GM23248 (cell line): ENCODE results near the gene CLINT1. TPM values are rescaled to one million over a fixed set of nuclear protein-coding genes. Genes with fewer than 3 reads are reported as not detected.

Experiments
- DNase-seq: peaks from one replicate; pipeline ENCODE4 v3.0.0-alpha.2; 2015
- H2AFZ ChIP-seq: fragments of 200-600 bp; sonication (generic); 2 replicates; pipeline ENCODE4 v1.6.1; 2016; ENCODE audit warnings: antibody characterized with exemption
- H3F3A ChIP-seq: fragments of 200-600 bp; sonication (generic); 2 replicates; pipeline ENCODE4 v1.6.1; 2016; ENCODE audit warnings: mild to moderate bottlenecking, antibody characterized with exemption, mixed run types; ENCODE audit not compliant: insufficient read depth
- H3K27ac ChIP-seq: fragments of 200-600 bp; sonication (generic); 2 replicates; pipeline ENCODE4 v1.5.1; 2016; ENCODE audit warnings: mild to moderate bottlenecking
- H3K27me3 ChIP-seq: fragments of 200-600 bp; sonication (generic); replicated peaks from 2 replicates; pipeline ENCODE4 v1.6.1; 2016; ENCODE audit warnings: mild to moderate bottlenecking; ENCODE audit not compliant: insufficient read depth
- H3K36me3 ChIP-seq: fragments of 200-600 bp; sonication (generic); 2 replicates; pipeline ENCODE4 v1.6.1; 2016; ENCODE audit warnings: low read depth, mild to moderate bottlenecking
- H3K4me1 ChIP-seq: fragments of 200-600 bp; sonication (generic); 2 replicates; pipeline ENCODE4 v1.6.1; 2016; ENCODE audit warnings: mild to moderate bottlenecking; ENCODE audit not compliant: insufficient read depth
- H3K4me2 ChIP-seq: fragments of 200-600 bp; sonication (generic); one replicate; pipeline ENCODE4 v1.6.1; 2016; ENCODE audit warnings: mild to moderate bottlenecking; ENCODE audit not compliant: unreplicated experiment
- H3K4me3 ChIP-seq: fragments of 200-600 bp; sonication (generic); 2 replicates; pipeline ENCODE4 v1.5.1; 2016; ENCODE audit warnings: mild to moderate bottlenecking
- H3K79me2 ChIP-seq: fragments of 200-600 bp; sonication (generic); 2 replicates; pipeline ENCODE4 v1.6.1; 2016; ENCODE audit warnings: mild to moderate bottlenecking; ENCODE audit not compliant: insufficient read depth
- H3K9ac ChIP-seq: fragments of 200-600 bp; sonication (generic); 2 replicates; pipeline ENCODE4 v1.6.1; 2016; ENCODE audit warnings: mild to moderate bottlenecking
- H3K9me2 ChIP-seq: fragments of 200-600 bp; sonication (generic); 2 replicates; pipeline ENCODE4 v1.6.1; 2016; ENCODE audit warnings: mixed run types, mild to moderate bottlenecking, moderate library complexity; ENCODE audit not compliant: insufficient read depth
- H3K9me3 ChIP-seq: fragments of 200-600 bp; sonication (generic); one replicate; pipeline ENCODE4 v1.6.1; 2017; ENCODE audit warnings: low read depth
- H4K20me1 ChIP-seq: fragments of 200-600 bp; sonication (generic); 2 replicates; pipeline ENCODE4 v1.6.0; 2016; ENCODE audit not compliant: insufficient read depth
- EZH2 ChIP-seq: fragments of 200-600 bp; sonication (generic); IDR thresholded peaks from 2 replicates; pipeline ENCODE4 v1.6.1; 2018; ENCODE audit warnings: antibody characterized with exemption, mild to moderate bottlenecking; ENCODE audit not compliant: insufficient read depth, poor library complexity, severe bottlenecking
- EZH2phosphoT487 ChIP-seq: fragments of 200-600 bp; sonication (generic); IDR thresholded peaks from 2 replicates; pipeline ENCODE4 v1.6.1; 2018; ENCODE audit warnings: antibody characterized with exemption, moderate library complexity, mild to moderate bottlenecking, low read depth; ENCODE audit not compliant: insufficient read depth
- WGBS, 2 experiments: methylation state at CpG; one replicate each; pipeline ENCODE4 v1.1.6; 2015 to 2017; ENCODE audit warnings: low lambda C conversion rate in 2 of 2, low coverage in 1 of 2; ENCODE audit errors: missing lambda C conversion rate in 2 of 2; 5-methylcytosine and 5-hydroxymethylcytosine counted together
- in situ Hi-C: fragments of 300-500 bp; cut with MboI; formaldehyde crosslinking; loops from 2 replicates; pipeline ENCODE4 v1.15.0; 2020
- polyA plus RNA-seq: library from polyadenylated mRNA; unstranded; fragments of >200 nt; fragmentation: Nextera tagmentation; extraction: Ambion mirVana; gene quantifications from 2 replicates; pipeline ENCODE4 v1.2.1, GENCODE V29; 2016
- total RNA-seq: library from RNA; depleted of rRNA; stranded (reverse); fragments of >200 nt; shearing (Covaris generic); gene quantifications from 2 replicates; pipeline ENCODE4 v1.2.3, GENCODE V29; 2014

The CLINT1 gene
- total and polyA plus RNA-seq, 2 experiments from 2014 or later = 56.1 to 68.4 TPM

DNA sequence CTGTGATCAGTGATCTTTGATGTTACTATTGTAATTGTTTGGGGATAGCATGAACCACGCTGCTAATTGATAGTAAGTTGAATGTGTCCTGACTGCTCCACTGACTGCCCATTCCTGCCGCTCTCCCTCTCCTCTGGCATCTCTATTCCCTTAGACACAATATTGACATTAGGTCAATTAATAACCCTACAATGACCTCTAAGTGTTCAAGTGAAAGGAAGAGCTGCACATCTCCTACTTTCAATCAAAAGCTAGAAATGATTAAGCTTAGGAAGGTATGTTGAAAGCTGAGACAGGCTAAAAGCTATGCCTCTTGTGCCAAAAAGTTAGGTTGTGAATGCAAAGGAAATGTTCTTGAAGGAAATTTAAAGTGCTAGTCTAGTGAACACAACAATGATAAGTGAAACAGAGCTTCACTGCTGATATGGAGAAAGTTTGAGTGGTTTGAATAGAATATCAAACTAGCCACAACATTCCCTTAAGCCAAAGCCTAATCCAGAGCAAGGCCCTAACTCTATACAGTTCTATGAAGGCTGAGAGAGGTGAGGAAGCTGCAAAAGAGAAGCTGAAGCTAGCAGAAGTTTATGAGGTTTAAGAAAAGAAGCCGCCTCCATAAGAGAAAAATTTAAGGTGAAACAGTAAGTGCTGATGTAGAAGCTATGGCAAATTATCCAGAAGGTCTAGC, 12.9 kb downstream of the CLINT1 start:
- 93 to 97% methylated on average over 3 of the region's 3 CpGs for WGBS, 2 experiments
- Histone ChIP-seq H3K4me2 (no peak overlapping the region), H2AFZ (no peak overlapping the region), H3K27ac (no peak overlapping the region), H3K4me1 (no peaks in the 10 kb centered on the region), H4K20me1 (peaks cover 38% of the 10 kb centered on the region), H3K36me3 (peaks cover 14% of the 10 kb centered on the region), H3K9ac (no peak overlapping the region), H3K9me2 (no peaks in the 10 kb centered on the region), H3K79me2 (peaks cover 100% of the 10 kb centered on the region), H3K27me3 (no peaks in the 10 kb centered on the region), H3K9me3 (no peaks in the 10 kb centered on the region), H3F3A (no peaks in the 10 kb centered on the region), H3K4me3 (no peak overlapping the region)
- in situ Hi-C loops = no loop called here
- DNase-seq = no peak
- no peak for TF ChIP-seq EZH2phosphoT487
- TF ChIP-seq EZH2 = no peak

DNA sequence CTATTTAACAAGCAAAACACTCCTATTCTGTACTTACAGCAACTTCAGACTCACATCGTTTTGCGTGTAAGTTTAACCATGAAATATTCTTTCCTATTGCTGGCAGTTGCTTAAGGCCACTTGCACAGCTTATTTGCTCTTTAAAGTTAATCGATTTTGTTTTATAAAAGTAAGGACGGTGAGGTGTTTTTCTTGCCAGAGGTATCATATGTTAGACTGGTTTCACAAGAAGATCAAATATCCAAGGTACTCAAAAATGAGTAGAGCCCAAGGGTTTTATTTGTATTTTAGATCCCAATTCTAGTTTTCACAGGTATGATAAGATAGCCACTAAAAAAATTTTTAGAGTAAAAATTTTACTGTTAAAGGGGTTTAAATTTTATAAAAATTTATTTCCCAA, 16.2 kb downstream of the CLINT1 start:
- Histone ChIP-seq H3K4me1 (no peaks in the 10 kb centered on the region), H3K9me3 (no peaks in the 10 kb centered on the region), H3K27me3 (no peaks in the 10 kb centered on the region), H2AFZ (no peak overlapping the region), H3K9ac (no peak overlapping the region), H3K4me3 (no peak overlapping the region), H3K79me2 (peaks cover 100% of the 10 kb centered on the region), H3K4me2 (no peak overlapping the region), H3K27ac (no peak overlapping the region), H4K20me1 (peaks cover 23% of the 10 kb centered on the region), H3K9me2 (no peaks in the 10 kb centered on the region), H3K36me3 (peaks cover 14% of the 10 kb centered on the region), H3F3A (0 out of 2 replicates have a peak, but pooled peaks cover 5% of the 10 kb centered on the region)
- no peak for DNase-seq
- 85 to 88% methylated on average over 4 of the region's 4 CpGs for WGBS, 2 experiments
- in situ Hi-C loops = no loop called here
- no peak for TF ChIP-seq EZH2
- TF ChIP-seq EZH2phosphoT487 = no peak

DNA sequence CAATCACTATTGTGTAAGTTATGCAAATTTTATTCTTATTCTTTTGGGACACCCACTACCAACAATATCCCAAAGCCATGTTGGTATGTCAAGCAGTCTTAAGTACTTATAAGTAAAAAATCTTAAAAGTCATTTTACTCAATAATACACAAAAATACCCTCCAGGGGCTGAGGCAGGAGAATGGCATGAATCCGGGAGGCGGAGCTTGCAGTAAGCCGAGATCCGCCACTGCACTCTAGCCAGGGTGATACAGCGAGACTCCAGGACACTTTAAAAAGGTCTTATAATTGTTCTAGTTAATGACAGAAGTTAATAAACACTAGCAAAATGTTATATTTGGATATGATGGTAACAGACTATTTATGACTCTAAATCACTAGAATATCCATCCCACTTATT, 16.8 kb downstream of the CLINT1 start:
- H2AFZ ChIP-seq = no peak overlapping the region
- H3K27ac ChIP-seq = no peak overlapping the region
- in situ Hi-C loops = no loop called here
- DNase-seq = no peak
- H3K4me2 ChIP-seq = no peak overlapping the region
- H3K9me3 ChIP-seq = no peaks in the 10 kb centered on the region
- no peak overlapping the region for H3K9ac ChIP-seq
- TF ChIP-seq EZH2phosphoT487 = no peak
- no peak for TF ChIP-seq EZH2
- H3K36me3 ChIP-seq = peaks cover 9% of the 10 kb centered on the region
- H3K4me1 ChIP-seq = no peaks in the 10 kb centered on the region
- H3K27me3 ChIP-seq = no peaks in the 10 kb centered on the region
- H4K20me1 ChIP-seq = peaks cover 23% of the 10 kb centered on the region
- H3K9me2 ChIP-seq = no peaks in the 10 kb centered on the region
- 0 out of 2 replicates have a peak, but pooled peaks cover 5% of the 10 kb centered on the region for H3F3A ChIP-seq
- peaks cover 100% of the 10 kb centered on the region for H3K79me2 ChIP-seq
- H3K4me3 ChIP-seq = no peak overlapping the region
- WGBS, 2 experiments = 98% methylated on average over 5 of the region's 5 CpGs

DNA sequence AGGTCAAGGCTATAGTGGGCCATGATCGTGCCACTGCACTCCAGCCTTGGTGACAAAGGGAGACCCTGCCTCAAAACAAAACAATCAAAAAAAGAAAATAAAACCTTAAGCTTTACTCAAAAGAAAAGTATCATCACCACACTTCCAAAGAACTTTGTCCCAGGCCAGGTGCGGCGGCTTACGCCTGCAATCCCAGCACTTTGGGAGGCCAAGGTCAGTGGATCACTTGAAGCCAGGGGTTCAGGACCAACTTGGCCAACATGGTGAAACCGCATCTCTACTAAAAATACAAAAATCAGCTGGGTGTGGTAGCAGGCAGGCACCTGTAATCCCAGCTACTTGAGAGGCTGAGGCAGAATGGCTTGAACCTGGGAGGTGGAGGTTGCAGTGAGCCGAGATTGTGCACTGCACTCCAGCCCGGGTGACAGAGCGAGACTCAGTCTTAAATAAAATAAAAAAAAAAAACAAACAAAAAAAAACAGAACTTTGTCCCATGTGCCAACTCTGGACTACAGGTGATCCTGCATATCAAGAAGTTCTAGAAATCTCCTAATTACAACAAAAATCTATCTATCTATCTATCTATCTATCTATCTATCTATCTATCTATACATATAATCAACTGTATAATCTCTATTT, 19.7 kb downstream of the CLINT1 start:
- H3K9me3 ChIP-seq = no peaks in the 10 kb centered on the region
- H3K27ac ChIP-seq = no peak overlapping the region
- no peak overlapping the region for H2AFZ ChIP-seq
- peaks cover 5% of the 10 kb centered on the region; the same call in 1 of the 2 replicates for H3F3A ChIP-seq
- H3K36me3 ChIP-seq = no peaks in the 10 kb centered on the region
- H3K9ac ChIP-seq = no peak overlapping the region
- no peak for TF ChIP-seq EZH2
- no peak for TF ChIP-seq EZH2phosphoT487
- no peak overlapping the region for H3K4me3 ChIP-seq
- DNase-seq = no peak
- in situ Hi-C loops = no loop called here
- no peaks in the 10 kb centered on the region for H3K27me3 ChIP-seq
- peaks cover 100% of the 10 kb centered on the region for H3K79me2 ChIP-seq
- no peaks in the 10 kb centered on the region for H3K9me2 ChIP-seq
- H3K4me1 ChIP-seq = no peaks in the 10 kb centered on the region
- 87 to 91% methylated on average over 8 of the region's 8 CpGs for whole genome bisulfite sequencing, 2 experiments
- no peak overlapping the region for H3K4me2 ChIP-seq
- H4K20me1 ChIP-seq = peaks cover 25% of the 10 kb centered on the region
